NK-92 treated with Interleukin-12 subunit alpha and Interleukin-12 subunit beta, amount 100 ng/mL, for 24 hours (cell line): Measurements from ENCODE around the gene ANKRD34A.
A peak's percentile ranks its signal among the peaks of the same experiment; 100 is the strongest.

Experiments
- DNase-seq: peaks from one replicate; lab custom pipeline; 2025; lab: John Stamatoyannopoulos, UW

ANKRD34A gene

DNA sequence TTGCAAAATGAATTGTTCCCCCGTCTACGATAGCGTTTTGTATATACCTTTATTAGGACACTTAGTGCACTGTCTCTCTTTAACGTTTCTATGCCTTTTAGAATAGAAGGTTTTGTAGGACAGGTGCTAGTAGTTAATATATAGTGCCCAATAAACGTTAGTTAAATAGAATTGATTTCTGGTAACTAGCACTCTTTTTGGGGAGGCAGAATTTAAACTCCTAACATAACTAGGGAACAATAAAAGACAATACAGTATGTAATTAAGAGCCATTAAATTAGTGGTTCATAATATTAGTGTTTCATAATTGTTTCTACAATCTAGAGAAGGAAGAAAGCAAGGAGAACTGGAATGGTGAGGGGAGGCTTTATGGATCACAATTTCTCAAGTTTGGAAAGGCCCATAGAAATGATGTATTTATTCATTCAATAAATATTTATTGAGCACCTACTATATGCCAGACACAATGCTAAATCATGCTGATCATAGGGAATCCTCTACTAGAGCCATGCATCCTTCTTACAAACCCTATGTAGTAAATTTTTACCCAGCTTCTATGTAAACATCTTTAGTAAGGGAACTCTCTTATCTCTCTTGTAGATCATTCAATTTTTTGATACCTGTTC, 857 bp upstream of the ANKRD34A start:
- DNase-seq, result no peak

DNA sequence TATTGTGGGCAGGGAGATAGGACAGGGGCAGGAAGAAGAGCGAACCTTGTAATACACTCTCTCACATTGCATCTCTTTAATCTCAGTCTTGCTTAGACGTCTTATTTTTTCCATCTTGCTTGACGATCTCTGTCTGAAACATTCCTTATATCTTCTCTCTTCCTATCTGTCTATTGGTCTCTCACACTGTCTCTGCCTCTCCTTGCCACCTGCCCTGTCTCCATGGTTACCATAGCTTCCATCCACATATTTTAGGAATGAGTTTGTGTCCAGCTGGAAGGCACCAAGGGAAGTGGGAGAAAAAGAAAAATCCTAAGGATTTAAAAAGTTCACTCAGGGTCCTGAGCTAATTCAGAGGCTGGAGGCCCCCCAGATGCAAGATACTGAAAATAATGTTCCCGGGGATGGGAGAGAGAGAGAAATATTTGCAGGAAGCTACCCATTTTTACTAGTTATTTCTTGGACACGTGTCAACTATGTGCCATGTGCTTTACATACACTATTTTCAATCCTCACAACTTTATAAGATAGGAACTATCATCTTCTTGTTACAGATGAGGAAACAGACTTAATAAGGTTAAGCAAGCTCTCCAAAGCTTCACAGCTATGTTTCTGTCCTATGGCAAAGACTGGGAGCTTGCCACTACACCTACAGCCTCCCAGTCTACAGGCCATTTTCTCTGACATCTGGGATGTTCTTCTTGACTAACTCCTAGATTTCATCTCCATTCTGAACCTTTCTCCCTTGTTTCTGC, 933 bp downstream of the ANKRD34A start:
- DNase-seq, result no peak

DNA sequence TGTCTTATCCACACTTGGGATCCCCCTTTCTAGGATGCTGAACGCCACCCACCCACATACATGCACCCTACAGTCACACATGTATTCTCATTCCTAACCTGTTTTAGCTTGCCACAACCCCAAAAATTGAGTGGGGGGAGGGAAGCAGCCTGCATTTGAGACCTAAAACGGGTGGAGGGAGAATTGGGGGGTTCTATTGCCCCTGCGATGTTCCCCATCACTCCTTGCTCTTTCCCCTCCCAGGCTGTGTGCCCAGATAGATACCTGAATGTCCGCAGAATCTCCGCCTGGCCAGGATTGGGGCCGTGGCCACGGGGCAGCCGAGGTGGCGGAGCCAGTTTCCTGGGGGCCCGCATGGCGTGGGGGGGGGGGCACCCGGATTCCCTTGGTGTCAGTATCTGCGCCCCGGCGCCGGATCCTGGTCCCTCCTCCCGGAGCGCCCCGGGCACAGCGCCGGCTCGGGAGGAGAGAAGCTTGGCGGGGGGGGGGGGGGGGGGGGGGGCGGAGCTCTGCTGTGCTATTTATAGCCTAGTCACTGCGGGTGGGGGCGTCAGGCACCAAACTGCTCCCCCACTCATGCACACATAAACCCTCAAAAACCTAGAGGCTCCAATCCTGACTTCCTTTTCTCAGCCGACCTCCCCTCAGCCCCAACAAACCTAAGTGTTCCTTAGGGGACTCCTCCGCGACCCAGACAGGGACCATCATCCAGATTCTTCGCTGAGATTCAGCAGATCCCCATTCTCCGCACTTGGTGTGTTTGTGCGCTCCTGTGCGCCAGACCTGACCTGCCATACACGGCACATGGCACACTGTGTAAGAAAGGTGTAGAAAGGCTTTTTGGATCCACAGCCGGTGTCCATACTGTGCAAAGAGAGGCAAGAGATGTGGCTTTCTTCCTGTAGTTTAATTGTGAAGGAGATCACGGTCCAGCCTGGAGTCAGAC, 1.9 kb downstream of the ANKRD34A start:
- DNase-seq, result no peak

DNA sequence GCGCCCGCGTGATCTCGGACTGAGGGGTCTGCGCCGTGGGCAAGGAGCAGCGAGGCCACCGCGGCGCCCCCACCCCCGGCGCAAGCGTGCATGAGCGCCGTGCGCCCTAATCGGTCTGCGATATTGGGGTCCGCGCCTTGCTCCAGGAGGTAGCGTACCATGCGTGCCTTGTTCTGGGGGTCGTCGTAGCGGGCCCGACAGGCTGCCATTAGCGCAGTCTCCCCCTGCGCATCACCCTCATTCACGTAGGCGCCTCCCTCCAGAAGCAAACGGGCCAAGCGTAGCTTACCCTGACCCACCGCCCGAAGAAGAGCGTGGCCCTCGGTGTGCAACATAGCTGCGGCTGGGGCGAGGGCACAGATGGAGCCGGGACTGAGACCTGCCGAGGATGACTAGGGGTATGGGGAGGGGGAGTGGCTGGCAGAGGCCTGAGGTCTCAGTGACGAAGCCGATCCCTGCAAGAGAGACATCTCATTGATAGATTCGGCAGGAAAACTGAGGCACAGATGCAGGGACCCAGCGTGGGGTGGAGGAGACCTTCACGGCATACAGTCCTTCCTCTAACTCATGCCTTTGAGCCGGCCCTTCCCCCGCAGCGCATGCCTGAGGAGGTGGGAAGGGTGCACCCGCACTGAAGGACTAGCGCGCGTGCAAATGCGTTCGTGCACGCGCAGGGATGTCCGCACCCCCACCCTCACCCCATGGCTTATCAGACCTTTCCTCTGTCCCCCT, 2.8 kb downstream of the ANKRD34A start:
- no peak for DNase-seq

DNA sequence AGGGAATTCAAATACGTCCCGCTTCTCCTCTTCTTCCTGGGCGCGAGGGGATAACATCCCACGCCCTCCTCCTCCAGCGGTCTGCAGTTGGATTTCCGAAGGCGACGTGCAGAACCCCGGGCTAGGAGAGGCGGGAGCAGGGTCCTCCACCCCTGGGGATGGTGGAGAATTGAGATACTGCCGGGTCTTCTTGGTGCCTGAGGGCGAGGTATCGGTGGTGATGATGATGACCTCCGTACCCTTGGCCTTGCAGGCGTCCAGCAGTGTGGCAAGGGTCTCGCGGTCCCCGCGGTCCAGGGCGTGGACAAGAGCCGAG, 3.3 kb downstream of the ANKRD34A start:
- no peak for DNase-seq

DNA sequence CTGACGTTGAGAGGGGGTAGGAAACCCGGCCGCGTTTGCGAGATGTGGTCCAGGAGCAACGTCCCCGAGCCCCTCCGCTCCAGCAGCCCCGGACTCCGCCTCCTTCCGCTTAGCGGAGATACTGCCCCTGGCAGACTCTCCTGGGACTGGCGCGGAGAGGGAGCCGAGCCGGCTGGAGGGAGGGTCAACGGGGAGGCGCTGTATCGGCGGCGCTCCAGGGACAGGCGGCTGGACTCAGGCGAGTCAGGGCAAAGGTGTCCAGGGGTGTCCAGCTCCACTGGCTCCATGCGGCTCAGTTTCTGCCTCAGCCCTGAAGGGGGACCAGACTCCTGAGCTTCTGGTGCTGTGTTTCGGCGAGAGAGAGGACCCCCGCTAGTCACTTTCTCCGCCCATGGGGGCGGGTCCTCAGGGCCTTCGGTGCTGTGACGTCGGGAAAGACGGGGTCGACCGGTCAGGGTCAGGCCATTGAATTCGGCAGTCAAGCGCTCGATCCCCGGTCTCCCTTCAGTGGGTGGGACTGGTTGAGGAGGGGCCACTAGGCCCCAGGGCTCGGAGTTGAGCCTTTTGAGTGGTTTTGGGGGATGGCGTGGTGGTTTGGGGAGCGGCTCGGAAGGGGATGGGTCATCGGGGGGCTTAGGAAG, 3.8 kb downstream of the ANKRD34A start:
- DNase-seq, result no peak

DNA sequence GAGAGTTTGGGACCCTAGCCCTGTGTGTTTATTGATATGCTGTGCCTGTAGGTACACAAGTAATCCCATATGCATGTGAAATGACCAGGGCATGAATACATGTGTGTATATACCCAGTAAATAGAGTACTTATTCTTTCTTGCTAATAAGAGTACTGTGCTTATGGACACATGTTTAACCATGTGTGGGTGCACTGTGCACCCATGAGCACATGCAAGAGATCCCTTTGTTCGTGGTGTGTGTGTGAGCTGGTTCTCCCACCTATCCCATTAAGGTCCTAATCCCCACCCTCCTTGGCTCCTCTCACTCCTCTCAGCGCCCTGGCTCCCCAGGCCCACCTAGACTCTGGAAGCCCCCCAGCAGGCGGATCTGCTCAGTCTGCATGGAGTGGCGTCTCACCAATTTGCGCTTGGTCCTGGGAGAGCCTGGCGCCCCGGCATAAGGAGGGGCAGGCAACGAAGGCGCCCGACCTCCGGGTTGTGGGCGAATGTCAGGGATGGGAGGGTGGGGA, 4.4 kb downstream of the ANKRD34A start:
- no peak for DNase-seq

DNA sequence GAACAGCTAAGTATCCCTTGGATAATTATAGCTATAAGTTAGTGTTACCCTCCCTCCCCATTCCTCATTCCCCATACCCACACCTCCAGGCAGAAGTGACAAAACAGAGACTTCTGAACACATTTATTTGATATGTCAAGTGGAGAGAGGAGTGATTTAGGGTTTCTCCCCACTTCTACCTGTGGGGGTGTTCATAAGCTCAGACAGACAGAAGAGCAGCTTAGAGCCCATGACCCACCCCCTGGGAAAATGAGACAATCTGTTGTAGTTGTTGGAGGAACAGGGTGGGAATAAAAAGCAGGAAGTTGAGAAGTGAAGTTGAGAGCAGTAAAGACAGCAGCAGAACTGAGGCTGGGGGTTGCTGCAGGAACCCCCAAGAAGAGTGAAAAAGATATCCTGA, 5.0 kb downstream of the ANKRD34A start:
- no peak for DNase-seq

DNA sequence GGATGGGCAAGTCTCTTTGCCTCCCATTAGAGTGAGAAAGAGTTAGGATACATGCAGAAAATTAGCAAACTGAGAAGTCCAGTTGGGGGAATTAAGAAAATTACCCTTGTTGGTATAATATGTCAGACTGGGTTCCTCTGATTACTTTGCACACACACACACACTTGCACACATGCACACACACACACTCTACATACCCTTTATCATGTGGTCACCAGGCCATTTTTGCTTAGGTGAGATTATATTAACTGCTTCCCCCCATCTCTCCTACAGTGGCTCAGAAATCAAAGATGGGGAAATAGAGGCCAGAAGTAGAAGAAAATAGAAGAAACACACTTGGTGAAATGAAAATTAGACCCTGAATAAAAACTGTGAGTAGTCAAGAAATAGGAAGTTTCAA, 5.6 kb downstream of the ANKRD34A start:
- no peak for DNase-seq

DNA sequence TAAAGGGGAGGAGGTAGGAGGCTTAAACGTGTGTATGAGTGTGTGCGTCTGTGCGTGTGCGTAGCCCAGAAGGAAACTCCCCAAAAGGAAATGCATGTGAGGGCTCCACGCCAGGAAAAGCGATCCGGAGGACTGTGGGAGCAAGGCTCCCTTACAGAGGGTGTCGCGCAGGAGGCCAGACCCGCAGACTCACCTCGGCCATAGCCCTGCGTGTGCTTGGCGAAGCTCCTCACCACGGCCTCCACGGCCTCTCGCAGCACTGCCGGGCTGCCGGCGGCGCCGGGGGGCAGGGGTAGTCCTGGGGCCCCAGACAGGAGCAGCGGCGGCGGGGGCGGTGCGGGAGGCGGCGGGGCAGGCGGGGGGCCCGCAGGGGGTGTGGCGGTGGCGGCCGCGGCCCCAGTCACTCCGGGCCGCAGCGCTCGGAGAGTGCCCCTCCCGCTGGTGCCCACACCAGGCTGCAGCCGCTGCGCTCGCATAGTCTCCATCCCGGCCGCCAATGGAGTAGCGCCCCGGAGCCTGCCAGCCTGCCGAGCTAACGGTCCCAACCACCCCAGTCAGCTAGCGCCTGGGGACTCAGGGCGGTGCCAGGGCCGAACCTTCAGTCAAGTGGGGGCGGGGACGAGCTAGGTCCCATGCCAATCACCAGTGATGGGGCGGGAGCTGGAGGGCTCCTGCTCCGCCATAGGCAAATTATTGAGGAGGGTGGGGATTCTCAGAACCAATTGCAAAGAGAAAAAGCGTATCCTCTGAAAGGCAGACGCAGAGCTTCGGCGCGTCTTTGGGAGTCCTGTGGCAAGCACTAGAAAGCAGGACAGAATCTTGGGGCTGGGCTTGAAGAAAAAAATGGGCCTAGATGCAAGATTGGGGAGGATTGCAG, 6.7 kb downstream of the ANKRD34A start, which contains the start of gene LIX1L:
Gene LIX1L, minus strand, starts transcription at position 575 of the 877 bp plus-strand sequence. Its CDS starts 90 bp downstream, at position 485.
- DNase-seq, result peak; percentile 95

DNA sequence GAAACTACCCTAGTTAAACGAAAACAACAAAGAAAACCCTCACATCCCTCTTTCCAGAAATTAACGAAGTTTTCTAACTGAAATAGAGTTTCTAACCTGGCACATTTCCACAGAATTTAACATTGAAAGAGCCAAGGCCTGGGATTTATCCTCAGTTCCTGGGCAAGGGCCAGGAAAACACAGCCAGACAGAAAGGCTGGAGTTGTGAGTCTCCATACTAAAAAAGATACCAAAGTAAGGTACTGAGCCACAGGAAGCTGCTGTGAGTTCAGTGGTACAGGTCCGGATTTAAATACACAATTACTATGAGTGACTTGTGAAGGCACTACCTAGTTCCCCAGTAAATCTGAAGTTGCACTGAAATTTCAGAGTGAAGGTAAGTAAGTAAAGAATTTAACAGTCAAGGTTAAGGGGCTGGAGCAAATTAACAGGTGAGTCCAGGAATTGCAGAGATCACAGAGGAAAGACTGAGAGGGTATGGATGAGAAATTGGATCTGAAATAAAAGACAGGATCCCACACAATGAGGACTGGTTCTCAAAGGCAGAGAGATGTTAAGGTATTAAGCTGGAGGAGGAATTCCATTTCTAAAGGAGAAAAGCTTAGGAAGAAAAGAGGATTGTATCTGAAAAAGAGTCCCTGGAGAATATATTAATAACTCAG, 7.5 kb downstream of the ANKRD34A start:
- no peak for DNase-seq

DNA sequence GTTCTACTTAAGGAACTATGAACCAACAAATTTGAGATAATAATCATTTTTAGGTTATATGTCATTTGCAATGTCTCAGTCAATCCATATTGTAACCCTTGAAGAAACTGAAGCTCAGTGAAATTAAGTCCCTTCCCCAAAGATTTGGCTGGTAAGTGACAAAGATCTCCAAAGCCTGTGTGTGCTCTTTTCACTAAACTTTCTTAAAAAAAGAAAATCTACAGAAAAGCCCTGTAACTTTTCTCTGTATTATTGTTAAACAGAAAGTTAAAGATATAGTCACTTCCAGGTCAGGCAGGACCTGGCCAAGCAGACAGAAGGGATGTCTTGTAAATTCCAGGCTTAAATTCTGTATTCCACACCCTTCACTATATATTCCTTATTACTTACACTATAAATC, 8.0 kb downstream of the ANKRD34A start:
- DNase-seq, result no peak

DNA sequence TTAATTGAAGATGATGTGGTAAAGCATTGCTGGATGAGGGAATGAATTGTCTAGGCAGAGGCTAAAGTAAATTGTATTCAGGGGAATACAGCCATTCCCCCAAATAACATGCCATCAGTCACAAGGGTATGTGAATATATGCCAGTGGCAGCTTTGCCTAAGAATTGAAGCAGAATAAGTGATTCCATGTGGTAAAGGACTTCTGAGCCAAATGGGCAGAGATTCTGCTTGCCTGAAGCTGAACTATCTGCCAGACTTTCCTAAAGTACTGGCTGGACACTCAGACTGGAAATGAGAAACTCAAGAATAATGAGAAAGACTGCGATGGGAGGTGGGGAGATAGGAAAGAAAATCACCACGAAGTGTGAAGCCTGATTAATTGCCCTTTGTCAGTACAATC, 8.9 kb downstream of the ANKRD34A start:
- no peak for DNase-seq

DNA sequence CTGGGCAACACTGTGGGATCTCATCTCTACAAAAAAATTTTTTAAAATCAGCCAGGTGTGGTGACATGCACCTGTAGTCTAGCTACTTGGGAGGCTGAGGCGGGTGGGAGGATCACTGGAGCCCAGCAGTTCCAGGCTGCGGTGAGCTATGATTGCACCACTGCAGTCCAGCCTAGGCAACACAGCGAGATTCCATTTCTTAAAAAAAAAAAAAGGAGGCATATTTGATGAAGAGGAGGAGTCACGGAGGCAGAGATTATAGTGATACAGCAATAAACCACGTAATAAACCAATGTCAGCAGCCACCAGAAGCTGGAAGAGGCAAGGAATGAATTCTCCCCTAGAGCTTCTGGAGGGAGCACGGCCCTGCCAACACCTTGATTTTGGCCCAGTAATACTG, 10.5 kb downstream of the ANKRD34A start:
- DNase-seq, result no peak

DNA sequence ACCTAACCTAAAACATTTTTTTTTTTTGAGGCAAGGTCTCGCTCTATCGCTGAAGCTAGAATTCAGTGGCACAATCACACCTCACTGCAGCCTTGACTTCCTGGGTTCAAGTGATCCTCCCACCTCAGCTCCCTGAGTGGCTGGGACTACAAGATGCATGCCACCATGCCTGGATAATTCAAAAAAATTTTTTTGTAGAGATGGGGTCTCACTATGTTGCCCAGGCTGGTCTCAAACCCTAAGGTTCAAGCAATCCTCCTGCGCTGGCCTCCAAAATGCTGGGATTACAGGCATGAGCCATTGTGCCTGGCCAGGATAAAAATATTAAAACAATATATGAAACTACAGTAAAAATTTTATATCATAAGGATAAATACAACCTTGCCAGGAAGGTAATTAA, 11.5 kb downstream of the ANKRD34A start:
- no peak for DNase-seq

DNA sequence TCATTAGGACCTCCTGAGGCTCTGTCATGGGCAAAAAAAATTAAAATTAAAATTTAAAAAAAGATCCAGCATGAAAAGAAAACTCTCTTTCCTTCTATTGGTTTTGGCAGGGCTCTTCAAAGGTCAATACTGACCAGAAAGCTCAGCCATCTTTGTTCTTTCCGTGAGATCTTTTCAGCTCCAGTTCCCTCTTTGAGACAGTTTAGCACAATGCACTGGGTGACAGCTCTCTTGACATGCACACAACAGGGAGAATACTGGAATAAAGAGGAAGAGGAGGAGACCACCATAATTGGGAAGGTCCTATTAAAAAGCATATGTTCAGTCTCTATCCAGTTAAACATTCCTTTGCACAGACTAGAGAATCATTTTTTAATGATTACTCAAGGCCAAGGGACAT, 12.8 kb downstream of the ANKRD34A start:
- no peak for DNase-seq

DNA sequence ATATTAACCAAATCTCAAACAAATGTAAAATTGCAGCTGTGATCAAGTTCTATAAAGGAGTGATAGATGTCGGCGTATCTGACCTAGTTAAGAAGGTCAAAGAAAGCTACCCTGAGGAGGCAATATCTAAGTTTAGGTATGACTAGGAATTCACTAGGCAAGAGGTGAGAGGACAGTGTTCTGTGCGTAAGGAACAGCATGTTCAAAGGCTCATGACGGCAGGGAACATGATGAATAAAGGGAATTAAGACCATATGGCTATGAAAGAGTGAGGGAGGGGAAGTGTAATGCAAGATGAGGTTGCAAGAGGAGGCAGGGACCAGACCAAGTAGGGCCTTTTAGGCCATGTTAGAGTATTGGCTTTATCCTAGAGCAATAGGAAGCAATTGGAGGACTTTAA, 15.2 kb downstream of the ANKRD34A start:
- DNase-seq, result no peak

DNA sequence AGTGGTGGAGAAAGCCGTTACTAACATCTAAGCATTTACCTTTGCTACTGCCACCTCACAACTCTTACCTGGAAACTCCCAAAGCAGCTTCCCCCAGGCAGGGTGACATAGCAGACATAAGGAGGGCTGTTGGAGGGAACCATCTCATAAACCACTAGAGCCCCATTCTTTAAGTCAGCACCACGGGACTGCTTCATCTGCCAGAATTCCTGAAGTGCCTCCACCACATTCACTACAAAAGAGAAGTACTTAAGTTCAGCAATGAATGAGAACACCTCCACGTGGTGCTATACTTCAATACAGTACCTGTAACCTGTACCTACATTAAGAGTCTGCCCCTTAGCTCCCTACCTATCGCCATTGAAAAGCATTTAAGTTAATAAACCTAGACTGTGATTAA, 16.8 kb downstream of the ANKRD34A start:
- no peak for DNase-seq

DNA sequence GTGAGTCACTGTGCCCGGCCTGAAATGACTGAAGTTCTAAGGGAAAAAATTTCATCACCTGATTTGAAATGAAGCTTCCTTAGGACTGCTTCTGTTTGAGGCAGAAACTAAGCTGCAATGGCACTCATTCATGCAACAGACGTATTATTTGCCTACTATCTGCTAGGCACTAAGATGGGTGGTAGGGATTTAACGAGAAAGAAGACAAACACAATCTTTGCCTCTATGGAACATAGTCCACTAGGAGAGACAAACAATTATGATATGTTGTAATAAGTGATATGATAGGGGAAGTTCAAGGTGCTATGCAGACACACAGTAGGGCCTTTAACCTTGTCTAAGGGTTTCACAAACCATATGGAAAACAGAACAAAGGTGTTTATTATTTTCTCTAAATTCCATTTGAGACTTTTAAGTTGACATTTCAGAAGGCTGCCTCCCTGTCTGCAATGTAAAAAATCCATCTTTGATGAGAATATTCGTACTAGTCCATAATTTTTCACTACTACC, 17.8 kb downstream of the ANKRD34A start:
- no peak for DNase-seq

DNA sequence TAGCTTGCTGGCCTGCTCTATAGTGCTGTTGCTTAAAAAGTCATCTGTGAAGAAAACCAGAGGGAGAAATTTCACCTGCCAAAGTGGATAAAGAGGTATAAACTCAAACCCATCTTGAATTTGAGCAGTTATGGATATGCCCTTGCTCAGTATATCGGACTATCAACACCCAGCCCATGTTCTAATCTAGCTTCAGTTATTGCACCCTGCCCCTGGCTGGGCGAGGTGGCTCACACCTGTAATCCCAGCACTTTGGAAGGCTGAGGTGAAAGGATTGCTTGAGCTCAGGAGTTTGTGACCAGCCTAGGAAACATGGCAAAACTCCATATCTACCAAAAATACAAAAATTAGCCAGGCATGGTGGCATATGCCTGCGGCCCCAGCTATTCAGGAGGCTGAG, 19.8 kb downstream of the ANKRD34A start:
- no peak for DNase-seq
